NCI-H526 (cell line): ENCODE measurements around the gene MAP2.
"Not testable (repeated sequence)": the region's sequence is repeated elsewhere in the genome, so short reads cannot be mapped to it uniquely, and the experiment has no call there.

Source experiments
- DNase-seq, 2 experiments: peaks; one replicate each; lab custom pipeline; 2025; lab: John Stamatoyannopoulos, UW

Gene MAP2

GRCh38 chr2:209476367-209477208, 52.7 kb downstream of the MAP2 start:
- DNase-seq, result peak in 1 of 2 experiments; percentile 14

- DNase-seq, result not testable (repeated sequence)
These were observed 68.4 kb downstream of the MAP2 start for GRCh38 chr2:209492296-209492695.

GRCh38 chr2:209495068-209495620, 71.3 kb downstream of the MAP2 start:
- DNase-seq, result not testable (repeated sequence)

- DNase-seq, result no peak
These were observed 72.2 kb downstream of the MAP2 start for GRCh38 chr2:209495855-209496585.

- DNase-seq, result no peak
These were observed 72.7 kb downstream of the MAP2 start for GRCh38 chr2:209496586-209496982.

GRCh38 chr2:209498614-209499013, 74.8 kb downstream of the MAP2 start:
- no peak for DNase-seq

GRCh38 chr2:209499069-209499468, 75.2 kb downstream of the MAP2 start:
- no peak for DNase-seq

GRCh38 chr2:209501579-209501978, 77.7 kb downstream of the MAP2 start:
- DNase-seq, result no peak

GRCh38 chr2:209505410-209505809, 81.6 kb downstream of the MAP2 start:
- DNase-seq, result no peak

- DNase-seq, result no peak
These were observed 84.4 kb downstream of the MAP2 start for GRCh38 chr2:209508255-209508654.

- DNase-seq, result no peak
These were observed 87.8 kb downstream of the MAP2 start for GRCh38 chr2:209511637-209512036.

GRCh38 chr2:209512971-209513370, 89.1 kb downstream of the MAP2 start:
- DNase-seq, result no peak

GRCh38 chr2:209517436-209517835, 93.6 kb downstream of the MAP2 start:
- no peak for DNase-seq

GRCh38 chr2:209519271-209519670, 95.4 kb downstream of the MAP2 start:
- DNase-seq, result no peak

GRCh38 chr2:209519906-209520305, 96.1 kb downstream of the MAP2 start:
- no peak for DNase-seq

- no peak for DNase-seq
These were observed 99.3 kb downstream of the MAP2 start for GRCh38 chr2:209523041-209523740.

- no peak for DNase-seq
These were observed 100.0 kb downstream of the MAP2 start for GRCh38 chr2:209523867-209524266.

- no peak for DNase-seq
These were observed 101.5 kb downstream of the MAP2 start for GRCh38 chr2:209525331-209525730.

- no peak for DNase-seq
These were observed 102.0 kb downstream of the MAP2 start for GRCh38 chr2:209525834-209526281.

GRCh38 chr2:209526561-209526960, 102.7 kb downstream of the MAP2 start:
- no peak for DNase-seq

GRCh38 chr2:209529579-209529978, 105.7 kb downstream of the MAP2 start:
- no peak for DNase-seq

- no peak for DNase-seq
These were observed 108.5 kb downstream of the MAP2 start for GRCh38 chr2:209532321-209532720.
